SK-N-SH (cell line): ENCODE data around the gene CAPN7. TPM values are rescaled to one million over a fixed set of nuclear protein-coding genes. Genes with fewer than 3 reads are reported as not detected.
A peak's percentile ranks its signal among the peaks of the same experiment; 100 is the strongest.

Experiments
- CTCF ChIA-PET: fragments of 300-600, 350-600 bp; formaldehyde crosslinking; extraction: SDS; loops from one replicate; lab custom pipeline; 2021; lab: Yijun Ruan, JAX
- POLR2A ChIA-PET: fragments of 350-600 bp; sonication (Branson Sonifier 250); formaldehyde crosslinking; extraction: SDS; loops from one replicate; lab custom pipeline; 2020; ENCODE audit warnings: antibody characterized with exemption, inconsistent platforms; lab: Yijun Ruan, JAX
- DNase-seq: peaks from one replicate; pipeline ENCODE4 v3.0.0; 2012
- H2AFZ ChIP-seq: fragments of 200-600 bp; sonication (generic); 2 replicates; pipeline ENCODE4 v1.8.1; 2016; ENCODE audit warnings: antibody characterized with exemption, mild to moderate bottlenecking, low read depth
- H3F3A ChIP-seq: fragments of 200-600 bp; sonication (generic); replicated peaks from 2 replicates; pipeline ENCODE3; 2016; ENCODE audit warnings: antibody characterized with exemption, mild to moderate bottlenecking; ENCODE audit not compliant: insufficient read depth
- H3K27ac ChIP-seq, 2 experiments: fragments of 200-500 bp in 1 of 2; fragments of 200-600 bp in 1 of 2; sonication (Bioruptor generic) in 1 of 2; sonication (generic), shearing (Covaris generic) in 1 of 2; 2 replicates each; pipeline versions ENCODE4 v1.5.1 to v1.6.1; 2014 to 2016; ENCODE audit warnings: low read depth in 2 of 2, inconsistent platforms in 1 of 2, low read length in 1 of 2, mild to moderate bottlenecking in 1 of 2, mixed read lengths in 1 of 2
- H3K27me3 ChIP-seq: fragments of 200-600 bp; sonication (generic), shearing (Covaris generic); 2 replicates; pipeline ENCODE4 v1.6.1; 2016; ENCODE audit warnings: mixed run types; ENCODE audit not compliant: insufficient read depth
- H3K36me3 ChIP-seq, 2 experiments: fragments of 200-500 bp in 1 of 2; fragments of 200-600 bp in 1 of 2; sonication (Bioruptor generic) in 1 of 2; sonication (generic) in 1 of 2; replicated peaks in 1 of 2; 2 replicates each; pipeline versions ENCODE3 to v1.5.1; 2014 to 2016; ENCODE audit warnings: low read length in 1 of 2, mild to moderate bottlenecking in 1 of 2; ENCODE audit not compliant: insufficient read depth in 2 of 2, control insufficient read depth in 1 of 2
- H3K4me1 ChIP-seq, 2 experiments: fragments of 200-500 bp in 1 of 2; fragments of 200-600 bp in 1 of 2; sonication (Bioruptor generic) in 1 of 2; sonication (generic), shearing (Covaris generic) in 1 of 2; 2 replicates each; pipeline versions ENCODE4 v1.5.1 to v1.6.1; 2014 to 2016; ENCODE audit warnings: low read depth in 1 of 2, low read length in 1 of 2, mixed run types in 1 of 2; ENCODE audit not compliant: insufficient read depth in 2 of 2, control insufficient read depth in 1 of 2
- H3K4me2 ChIP-seq: fragments of 200-600 bp; sonication (generic), shearing (Covaris generic); 2 replicates; pipeline ENCODE4 v1.6.1; 2017; ENCODE audit warnings: mixed run types
- H3K4me3 ChIP-seq, 2 experiments: fragments of 200-500 bp in 1 of 2; fragments of 200-600 bp in 1 of 2; sonication (Bioruptor generic) in 1 of 2; sonication (generic), shearing (Covaris generic) in 1 of 2; 2 replicates each; pipeline versions ENCODE4 v1.5.1 to v1.8.1; 2014 to 2016; ENCODE audit warnings: low read depth in 2 of 2, inconsistent platforms in 1 of 2, low read length in 1 of 2, mild to moderate bottlenecking in 1 of 2, mixed read lengths in 1 of 2, moderate library complexity in 1 of 2
- H3K79me2 ChIP-seq: fragments of 200-600 bp; sonication (generic); 2 replicates; pipeline ENCODE4 v1.8.1; 2017; ENCODE audit warnings: mild to moderate bottlenecking; ENCODE audit not compliant: insufficient read depth
- H3K9ac ChIP-seq: fragments of 200-600 bp; sonication (generic); 2 replicates; pipeline ENCODE4 v1.6.1; 2017; ENCODE audit warnings: mixed run types
- H3K9me2 ChIP-seq: fragments of 200-600 bp; sonication (generic); 2 replicates; pipeline ENCODE4 v1.6.1; 2017; ENCODE audit warnings: mixed run types
- H3K9me3 ChIP-seq: fragments of 200-600 bp; sonication (generic); 2 replicates; pipeline ENCODE4 v1.6.1; 2017; ENCODE audit warnings: mixed run types, mild to moderate bottlenecking, moderate library complexity
- H4K20me1 ChIP-seq: fragments of 200-600 bp; sonication (generic); 2 replicates; pipeline ENCODE4 v1.6.1; 2017; ENCODE audit warnings: mild to moderate bottlenecking, mixed run types; ENCODE audit not compliant: insufficient read depth
- ELF1 ChIP-seq: IDR thresholded peaks from 2 replicates; pipeline ENCODE4 v1.4.0; 2012
- FOXM1 ChIP-seq: IDR thresholded peaks from 2 replicates; pipeline ENCODE4 v1.4.0; 2012; ENCODE audit warnings: low read depth, mild to moderate bottlenecking
- GABPA ChIP-seq: IDR thresholded peaks from 2 replicates; pipeline ENCODE4 v1.4.0; 2012; ENCODE audit warnings: low read depth, mild to moderate bottlenecking
- MXI1 ChIP-seq: IDR thresholded peaks from 2 replicates; pipeline ENCODE4 v1.6.1; 2012; ENCODE audit warnings: mild to moderate bottlenecking, low read depth, low read length, improper control_type of control experiment
- SIN3A ChIP-seq: IDR thresholded peaks from 2 replicates; pipeline ENCODE4 v1.6.1; 2012; ENCODE audit warnings: low read depth, mild to moderate bottlenecking, low read length, moderate library complexity, borderline replicate concordance
- TEAD4 ChIP-seq: IDR thresholded peaks from 2 replicates; pipeline ENCODE4 v1.4.0; 2012; ENCODE audit warnings: mild to moderate bottlenecking, borderline replicate concordance; ENCODE audit not compliant: insufficient read depth
- USF1 ChIP-seq: IDR thresholded peaks from 2 replicates; pipeline ENCODE4 v1.4.0; 2012; ENCODE audit warnings: low read depth, borderline replicate concordance
- WGBS: methylation state at CpG from one replicate; pipeline ENCODE4 v1.1.6; 2017; ENCODE audit warnings: low lambda C conversion rate; 5-methylcytosine and 5-hydroxymethylcytosine counted together
- polyA plus RNA-seq, 3 experiments: library from polyadenylated mRNA; depleted of rRNA; stranded (reverse); fragments of >200 nt; gene quantifications; 2 replicates each; pipeline ENCODE4 v1.2.3, GENCODE V29; 2012

CAPN7 gene
- polyA plus RNA-seq, 1 of the 3 experiments (the other 2 are of a cell fraction) = 7.3 TPM

GRCh38 chr3:15205482-15205933, 538 bp upstream of the CAPN7 start:
- peaks cover 31% of the 10 kb centered on the region for H4K20me1 ChIP-seq
- H3K79me2 ChIP-seq = peaks cover 43% of the 10 kb centered on the region
- CTCF ChIA-PET = interaction anchor here (0.8 to 6.2 kb wide), 11 partner anchors 9 to 352 kb away, joined by 3 to 53 read pairs (median 4); no protein-coding TSS in a partner anchor
- H3K4me2 ChIP-seq = peak overlapping the region; percentile 88
- no peaks in the 10 kb centered on the region for H3F3A ChIP-seq
- H3K9me3 ChIP-seq = no peaks in the 10 kb centered on the region
- H3K27ac ChIP-seq = peak overlapping the region; percentile 77 to 83; a peak in 3 of 4 replicates
- H3K9ac ChIP-seq = peak overlapping the region; percentile 50
- H3K4me3 ChIP-seq = peak overlapping the region; percentile 87 to 92
- TF ChIP-seq TEAD4 = no peak
- no peak for TF ChIP-seq MXI1
- no peak for TF ChIP-seq FOXM1
- TF ChIP-seq ELF1 = no peak
- no peak for TF ChIP-seq GABPA
- POLR2A ChIA-PET = interaction anchor here (0.6 to 1.3 kb wide), 3 partner anchors 140 to 294 kb away, joined by 3 to 4 read pairs (median 4); partner anchors contain the start of gene MRPS25
- H3K36me3 ChIP-seq = peaks cover 10 to 13% of the 10 kb centered on the region in 2 experiments
- H2AFZ ChIP-seq = peak overlapping the region; percentile 80
- H3K27me3 ChIP-seq = no peaks in the 10 kb centered on the region
- 4% methylated on average over 3 of the region's 3 CpGs for WGBS
- DNase-seq = no peak
- H3K9me2 ChIP-seq = no peaks in the 10 kb centered on the region
- H3K4me1 ChIP-seq = peaks cover 0 to 13% of the 10 kb centered on the region in 2 experiments; a peak in 3 of 4 replicates

- no peaks in the 10 kb centered on the region for H3K9me2 ChIP-seq
- H3K27me3 ChIP-seq = no peaks in the 10 kb centered on the region
- H3K4me2 ChIP-seq = peak overlapping the region; percentile 88
- H3K4me1 ChIP-seq = peaks cover 0 to 13% of the 10 kb centered on the region in 2 experiments; a peak in 3 of 4 replicates
- TF ChIP-seq SIN3A (0 out of 2 replicates have a peak, but pooled peaks have one; percentile 6), USF1 (no peak), MXI1 (peak; percentile 58; the same call in 1 of the 2 replicates)
- peaks cover 57% of the 10 kb centered on the region for H3K79me2 ChIP-seq
- peak; percentile 30 for DNase-seq
- no peaks in the 10 kb centered on the region for H3K9me3 ChIP-seq
- H3K36me3 ChIP-seq = peaks cover 17 to 27% of the 10 kb centered on the region in 2 experiments
- H3K9ac ChIP-seq = peak overlapping the region; percentile 89
- peak overlapping the region; percentile 83 to 92 for H3K27ac ChIP-seq
- H2AFZ ChIP-seq = peak overlapping the region; percentile 78; the same call in 1 of the 2 replicates
- ChIA-PET CTCF (interaction anchor here (0.9 to 6.2 kb wide), 8 partner anchors 15 to 351 kb away, joined by 4 to 53 read pairs (median 4); no protein-coding TSS in a partner anchor), POLR2A (interaction anchor here (0.9 kb wide), 1 partner anchor 15 kb away, joined by 7 read pairs; no protein-coding TSS in a partner anchor)
- peak overlapping the region; percentile 87 to 92 for H3K4me3 ChIP-seq
- peaks cover 35% of the 10 kb centered on the region for H4K20me1 ChIP-seq
- no peaks in the 10 kb centered on the region for H3F3A ChIP-seq
- 12% methylated on average over 13 of the region's 30 CpGs for WGBS
These were observed 873 bp downstream of the CAPN7 start for GRCh38 chr3:15206662-15207576.
